Measurements from ENCODE around the gene RGL1.
A peak's percentile ranks its signal among the peaks of the same experiment; 100 is the strongest.

RGL1 gene

DNA sequence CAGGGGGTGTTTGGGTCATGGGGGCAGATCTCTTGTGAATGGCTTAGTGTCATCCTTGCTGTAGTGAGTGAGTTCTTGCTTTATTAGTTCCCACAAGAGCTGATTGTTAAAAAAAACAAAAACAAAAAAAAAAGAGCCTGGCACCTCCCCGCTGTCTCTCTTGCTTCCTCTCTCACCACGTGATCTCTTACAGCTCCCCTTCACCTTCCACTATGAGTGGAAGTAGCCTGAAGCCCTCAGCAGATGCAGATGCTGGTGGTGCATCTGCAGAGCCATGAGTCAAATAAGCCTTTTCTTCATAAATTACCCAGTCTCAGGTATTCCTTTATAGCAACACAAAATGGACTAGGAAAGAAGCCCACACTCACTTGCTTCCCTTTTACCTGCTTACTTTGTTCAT lies 17.2 kb upstream of the RGL1 start:
- DNase-seq: no peak

- DNase-seq: no peak
Measured at GRCh38 chr1:183791319-183791718, 13.6 kb upstream of the RGL1 start.

DNA sequence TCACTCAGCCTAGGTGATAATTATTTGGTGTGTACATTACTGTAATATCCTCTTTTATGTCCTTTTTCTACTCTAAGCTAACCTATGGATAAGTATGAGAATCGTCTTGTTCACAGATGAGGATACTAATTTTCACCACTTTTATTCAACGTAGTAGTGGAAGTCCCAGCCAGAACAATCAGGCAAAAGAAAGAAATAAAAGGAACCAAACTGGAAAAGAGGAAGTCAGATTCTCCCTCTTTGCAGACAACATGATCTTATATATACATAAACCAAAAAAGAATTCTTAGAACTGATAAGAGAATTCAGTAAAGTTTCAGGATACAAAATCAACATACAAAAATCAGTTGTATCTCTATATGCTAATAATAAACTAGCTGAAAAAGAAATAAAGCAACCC lies 12.6 kb upstream of the RGL1 start:
- DNase-seq: no peak

DNA sequence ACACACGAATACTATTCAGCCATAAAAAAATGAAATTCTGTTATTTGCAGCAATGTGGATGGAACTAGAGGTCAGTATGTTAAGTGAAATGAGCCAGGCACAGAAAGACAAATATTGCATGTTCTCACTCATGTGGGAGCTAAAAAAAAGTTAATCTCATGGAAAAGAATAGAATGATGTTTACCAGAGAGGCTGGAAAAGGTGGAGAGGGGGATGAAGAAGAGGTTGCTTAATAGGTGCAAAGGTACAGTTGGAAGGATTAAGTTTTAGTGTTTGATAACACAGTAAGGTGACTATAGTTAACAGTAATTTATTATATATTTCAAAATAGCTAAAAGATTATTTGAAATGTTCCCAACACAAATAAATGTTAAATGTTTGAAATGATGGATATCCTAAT lies 10.8 kb upstream of the RGL1 start:
- DNase-seq: no peak

GRCh38 chr1:183800449-183800848 lies 4.5 kb upstream of the RGL1 start:
- DNase-seq: no peak

DNA sequence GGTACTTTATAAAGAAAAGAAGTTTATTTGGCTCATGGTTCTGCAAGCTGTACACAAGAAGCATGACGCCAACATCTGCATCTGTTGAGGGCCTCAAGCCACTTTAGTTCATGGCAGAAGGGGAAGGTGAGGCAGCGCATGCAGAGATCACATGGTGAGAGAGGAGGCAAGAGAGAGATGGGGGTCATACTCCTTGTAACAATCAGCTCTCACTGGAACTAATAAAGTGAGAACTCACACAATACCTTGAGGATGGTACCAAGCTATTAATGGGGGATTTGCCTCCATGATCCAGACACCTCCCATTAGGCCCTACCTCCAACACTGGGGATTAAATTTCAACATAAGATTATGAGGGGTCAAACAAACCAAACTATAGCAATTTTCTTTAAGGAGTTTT lies 3.3 kb upstream of the RGL1 start:
- no peak for DNase-seq

- DNase-seq: no peak
Measured at GRCh38 chr1:183804387-183804786, 533 bp upstream of the RGL1 start.

DNA sequence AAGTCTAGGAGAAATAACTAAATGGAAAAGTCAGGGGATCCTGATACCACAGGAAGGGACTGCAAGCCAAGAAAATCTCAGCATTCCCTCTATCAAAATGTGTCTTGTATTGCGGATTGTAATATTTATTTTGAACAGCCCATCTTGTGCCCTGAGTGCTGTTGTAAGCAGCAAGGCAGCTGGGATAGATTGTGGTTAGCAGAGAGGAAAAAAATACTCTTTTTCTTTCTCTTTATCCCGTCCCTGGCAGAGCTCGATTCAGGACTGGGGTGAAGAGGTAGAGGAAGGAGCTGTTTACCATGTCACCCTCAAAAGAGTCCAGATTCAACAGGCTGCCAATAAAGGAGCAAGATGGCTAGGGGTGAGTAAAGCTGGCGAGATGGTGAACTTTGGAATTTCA lies 1.2 kb downstream of the RGL1 start:
- no peak for DNase-seq

- DNase-seq: no peak
Measured at GRCh38 chr1:183806675-183807074, 1.8 kb downstream of the RGL1 start.

DNA sequence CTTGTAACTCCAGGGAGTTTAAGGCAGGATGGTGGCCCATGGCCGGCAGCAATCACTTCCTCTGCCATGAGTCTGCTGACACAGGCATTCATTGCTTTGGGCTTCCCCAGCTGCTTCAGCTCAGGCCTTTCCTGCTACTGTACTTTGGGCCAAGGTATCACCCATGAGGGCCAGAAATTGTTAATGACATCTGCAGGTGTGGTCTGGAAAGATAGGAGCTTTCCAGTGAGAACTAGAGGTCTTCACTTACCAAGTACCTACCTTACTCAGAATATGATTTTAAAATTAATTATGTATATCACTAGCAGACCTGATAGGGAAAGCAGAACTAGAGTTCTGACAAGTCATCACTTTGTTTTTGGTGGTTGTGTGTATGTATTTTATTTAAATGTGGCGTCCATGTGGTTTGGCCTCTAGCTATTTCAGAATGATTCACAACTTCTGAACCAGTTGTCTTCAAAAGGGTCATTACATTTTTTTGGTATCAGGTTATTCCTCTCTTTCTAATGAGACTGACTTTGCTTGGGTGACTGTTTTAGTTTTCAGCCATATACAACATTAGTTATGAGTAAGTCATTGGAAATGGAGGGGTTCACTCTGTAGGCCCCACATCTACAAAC lies 2.7 kb downstream of the RGL1 start:
- DNase-seq: peak; percentile 55

GRCh38 chr1:183808296-183809027 lies 3.5 kb downstream of the RGL1 start:
- no peak for DNase-seq

DNA sequence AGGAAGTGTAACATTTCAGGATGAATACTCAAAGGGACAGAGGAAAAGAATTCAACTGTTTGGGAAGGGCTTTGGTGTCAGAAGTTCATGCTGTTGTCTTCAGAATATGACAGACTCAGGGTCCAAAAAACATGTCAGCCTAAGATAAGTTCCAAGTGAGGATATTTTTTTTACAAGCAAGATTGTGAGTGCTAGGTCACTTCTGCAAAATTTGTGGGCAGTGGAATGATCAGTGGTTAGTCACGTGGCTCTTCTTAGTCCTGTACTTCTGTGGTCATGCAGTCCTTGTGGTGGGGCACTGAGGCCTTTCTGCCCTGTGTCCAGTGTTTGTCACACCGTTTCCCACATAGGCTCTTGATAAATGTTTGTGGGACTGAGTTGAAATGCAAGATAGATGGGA lies 5.2 kb downstream of the RGL1 start:
- no peak for DNase-seq

GRCh38 chr1:183810756-183811544 lies 6.0 kb downstream of the RGL1 start:
- DNase-seq: no peak

- DNase-seq: no peak
Measured at GRCh38 chr1:183812128-183812527, 7.2 kb downstream of the RGL1 start.

GRCh38 chr1:183812686-183813569 lies 8.0 kb downstream of the RGL1 start:
- DNase-seq: no peak

DNA sequence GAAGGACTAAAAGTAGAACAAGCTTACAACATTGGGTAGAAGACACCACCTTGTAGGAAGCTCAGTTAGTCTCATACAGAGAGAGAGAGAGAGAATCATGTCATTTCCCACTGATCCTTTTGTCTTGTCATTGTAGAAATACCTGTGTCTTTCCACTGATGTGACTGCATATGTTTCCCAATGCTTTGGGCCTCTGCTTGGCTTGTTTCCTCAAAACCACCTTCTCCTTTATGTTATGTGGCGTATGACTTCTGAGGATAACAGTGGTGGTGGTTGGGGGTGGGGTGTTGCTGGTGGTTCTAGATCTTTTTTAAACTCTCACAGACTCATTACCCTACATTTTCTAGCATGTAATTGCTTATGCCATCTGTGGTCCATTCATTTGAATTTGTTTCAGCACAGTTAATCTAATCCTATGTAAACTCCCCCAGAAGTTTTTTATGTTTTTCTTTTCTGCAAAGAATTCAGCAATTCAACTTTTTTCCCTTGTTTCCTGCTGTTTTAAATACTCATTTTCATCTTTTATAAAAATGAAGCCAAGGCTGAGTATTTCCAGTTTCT lies 9.3 kb downstream of the RGL1 start:
- no peak for DNase-seq

DNA sequence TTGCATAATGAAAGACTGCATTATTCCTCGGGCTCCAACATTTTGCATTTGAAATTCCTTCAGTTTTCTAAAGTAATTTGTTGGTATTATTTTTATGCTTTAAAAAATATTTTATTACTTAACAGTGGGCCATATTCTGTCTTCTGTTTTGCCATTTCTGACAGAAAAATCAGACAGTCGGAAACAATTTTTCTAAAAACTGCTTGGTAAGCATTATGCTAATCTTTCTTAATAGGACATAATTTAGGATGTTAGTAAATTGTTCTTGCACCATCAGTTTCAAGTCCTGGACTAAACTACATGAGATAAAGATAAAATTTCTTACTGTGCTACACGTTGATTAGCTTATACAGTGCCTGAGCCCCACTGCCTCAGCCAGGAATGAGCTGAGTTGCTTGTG lies 11.2 kb downstream of the RGL1 start:
- no peak for DNase-seq

GRCh38 chr1:183817576-183818288 lies 12.8 kb downstream of the RGL1 start:
- no peak for DNase-seq

GRCh38 chr1:183819059-183819458 lies 14.1 kb downstream of the RGL1 start:
- no peak for DNase-seq

- no peak for DNase-seq
Measured at GRCh38 chr1:183821309-183821888, 16.5 kb downstream of the RGL1 start.

- no peak for DNase-seq
Measured at GRCh38 chr1:183821889-183822611, 17.1 kb downstream of the RGL1 start.
